ENCODE results near the gene DOCK1. TPM values are rescaled to one million over a fixed set of nuclear protein-coding genes. Genes with fewer than 3 reads are reported as not detected.

DOCK1 gene
- total RNA-seq, 2 donors from 2014 or later = 41.2 to 56.0 TPM

GRCh38 chr10:126921162-126921561 is 15.9 kb downstream of the DOCK1 start:
- Histone ChIP-seq H3K27me3 (replicated peaks; ENCODE audit: insufficient read depth) (no peaks in the 10 kb centered on the region), H3K4me3 (no peak overlapping the region), H3K36me3 (no peaks in the 10 kb centered on the region), H3K4me1 (replicated peaks) (peaks cover 7% of the 10 kb centered on the region), H3K27ac (no peak overlapping the region), H3K9me3 (no peaks in the 10 kb centered on the region)
- intact Hi-C loops (cut with DNase I) = no loop called here
- DNase-seq (ENCODE audit: low spot score) = no peak
- 90% methylated on average over 4 of the region's 4 CpGs for WGBS
- TF ChIP-seq POLR2A (IDR thresholded peaks at IDR 0.05) (no peak), POLR2AphosphoS5 (IDR thresholded peaks at IDR 0.05) (no peak)
- TF ChIP-seq, protein P1, sequence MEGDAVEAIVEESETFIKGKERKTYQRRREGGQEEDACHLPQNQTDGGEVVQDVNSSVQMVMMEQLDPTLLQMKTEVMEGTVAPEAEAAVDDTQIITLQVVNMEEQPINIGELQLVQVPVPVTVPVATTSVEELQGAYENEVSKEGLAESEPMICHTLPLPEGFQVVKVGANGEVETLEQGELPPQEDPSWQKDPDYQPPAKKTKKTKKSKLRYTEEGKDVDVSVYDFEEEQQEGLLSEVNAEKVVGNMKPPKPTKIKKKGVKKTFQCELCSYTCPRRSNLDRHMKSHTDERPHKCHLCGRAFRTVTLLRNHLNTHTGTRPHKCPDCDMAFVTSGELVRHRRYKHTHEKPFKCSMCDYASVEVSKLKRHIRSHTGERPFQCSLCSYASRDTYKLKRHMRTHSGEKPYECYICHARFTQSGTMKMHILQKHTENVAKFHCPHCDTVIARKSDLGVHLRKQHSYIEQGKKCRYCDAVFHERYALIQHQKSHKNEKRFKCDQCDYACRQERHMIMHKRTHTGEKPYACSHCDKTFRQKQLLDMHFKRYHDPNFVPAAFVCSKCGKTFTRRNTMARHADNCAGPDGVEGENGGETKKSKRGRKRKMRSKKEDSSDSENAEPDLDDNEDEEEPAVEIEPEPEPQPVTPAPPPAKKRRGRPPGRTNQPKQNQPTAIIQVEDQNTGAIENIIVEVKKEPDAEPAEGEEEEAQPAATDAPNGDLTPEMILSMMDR (IDR thresholded peaks at IDR 0.05) = no peak

DNA sequence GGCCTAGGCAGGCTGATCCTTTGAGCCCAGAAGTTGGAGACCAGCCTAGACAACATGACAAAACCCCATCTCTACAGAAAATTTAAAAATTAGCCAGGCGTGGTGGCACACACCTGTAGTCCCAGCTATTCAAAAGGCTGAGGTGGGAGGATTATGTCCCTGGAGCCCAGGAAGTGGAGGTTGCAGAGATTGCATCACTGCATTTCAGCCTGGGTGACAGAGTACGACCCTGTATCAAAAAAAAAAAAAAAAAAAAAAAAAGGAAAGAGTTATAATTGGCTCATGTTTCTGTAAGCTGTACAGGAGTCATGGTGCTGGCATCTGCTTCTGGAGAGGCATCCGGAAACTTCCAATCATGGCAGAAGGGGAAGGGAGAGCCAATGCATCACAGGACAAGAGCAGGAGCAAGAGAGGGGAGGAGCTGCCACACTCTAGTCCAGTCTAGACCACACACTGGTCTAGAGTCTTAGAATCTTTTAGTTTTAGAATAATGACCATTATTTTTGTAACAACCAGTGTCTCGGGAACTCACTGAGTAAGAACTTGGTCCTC is 16.8 kb downstream of the DOCK1 start:
- no peak for DNase-seq (ENCODE audit: low spot score)
- H3K4me1 ChIP-seq (replicated peaks) = peaks cover 7% of the 10 kb centered on the region
- intact Hi-C loops (cut with DNase I) = no loop called here

GRCh38 chr10:126924180-126924914 is 19.1 kb downstream of the DOCK1 start:
- Histone ChIP-seq H3K9me3 (no peaks in the 10 kb centered on the region), H3K27me3 (replicated peaks; ENCODE audit: insufficient read depth) (no peaks in the 10 kb centered on the region), H3K4me3 (no peak overlapping the region), H3K4me1 (replicated peaks) (no peaks in the 10 kb centered on the region), H3K27ac (no peak overlapping the region), H3K36me3 (no peaks in the 10 kb centered on the region)
- 44% methylated on average over 6 of the region's 6 CpGs for WGBS
- no peak for DNase-seq (ENCODE audit: low spot score)
- no peak for TF ChIP-seq POLR2A (IDR thresholded peaks at IDR 0.05)
- no peak for TF ChIP-seq POLR2AphosphoS5 (IDR thresholded peaks at IDR 0.05)
- TF ChIP-seq, protein P1 (IDR thresholded peaks at IDR 0.05) = no peak
- intact Hi-C loops (cut with DNase I) = no loop called here

More for the DNA sequence above, 16.8 kb downstream of the DOCK1 start:
- H3K27me3 ChIP-seq (replicated peaks; ENCODE audit: insufficient read depth) = no peaks in the 10 kb centered on the region
- H3K36me3 ChIP-seq = no peaks in the 10 kb centered on the region
- no peak overlapping the region for H3K4me3 ChIP-seq
- no peaks in the 10 kb centered on the region for H3K9me3 ChIP-seq
- H3K27ac ChIP-seq = no peak overlapping the region
- WGBS = 86% methylated on average over 4 of the region's 4 CpGs
- TF ChIP-seq POLR2A (IDR thresholded peaks at IDR 0.05) (no peak), POLR2AphosphoS5 (IDR thresholded peaks at IDR 0.05) (no peak)
- TF ChIP-seq, protein P1 (IDR thresholded peaks at IDR 0.05) = no peak

GRCh38 chr10:126924915-126925300 is 19.7 kb downstream of the DOCK1 start:
- H3K27ac ChIP-seq = no peak overlapping the region
- H3K4me1 ChIP-seq (replicated peaks) = no peaks in the 10 kb centered on the region
- intact Hi-C loops (cut with DNase I) = no loop called here
- no peaks in the 10 kb centered on the region for H3K9me3 ChIP-seq
- H3K36me3 ChIP-seq = no peaks in the 10 kb centered on the region
- TF ChIP-seq POLR2A (IDR thresholded peaks at IDR 0.05) = no peak
- TF ChIP-seq POLR2AphosphoS5 (IDR thresholded peaks at IDR 0.05) = peak; percentile 33
- no peak for DNase-seq (ENCODE audit: low spot score)
- no peak overlapping the region for H3K4me3 ChIP-seq
- WGBS = 25% methylated on average over 3 of the region's 3 CpGs
- H3K27me3 ChIP-seq (replicated peaks; ENCODE audit: insufficient read depth) = no peaks in the 10 kb centered on the region

GRCh38 chr10:126926568-126926967 is 21.3 kb downstream of the DOCK1 start:
- Histone ChIP-seq H3K9me3 (no peaks in the 10 kb centered on the region), H3K4me3 (no peak overlapping the region), H3K27me3 (replicated peaks; ENCODE audit: insufficient read depth) (no peaks in the 10 kb centered on the region), H3K27ac (no peak overlapping the region), H3K4me1 (replicated peaks) (no peaks in the 10 kb centered on the region), H3K36me3 (no peaks in the 10 kb centered on the region)
- intact Hi-C loops (cut with DNase I) = no loop called here
- 83% methylated on average over 8 of the region's 8 CpGs for WGBS
- no peak for TF ChIP-seq POLR2A (IDR thresholded peaks at IDR 0.05)
- no peak for DNase-seq (ENCODE audit: low spot score)

GRCh38 chr10:126927799-126928198 is 22.6 kb downstream of the DOCK1 start:
- H3K4me1 ChIP-seq (replicated peaks) = no peaks in the 10 kb centered on the region
- H3K27me3 ChIP-seq (replicated peaks; ENCODE audit: insufficient read depth) = no peaks in the 10 kb centered on the region
- H3K27ac ChIP-seq = no peak overlapping the region
- intact Hi-C loops (cut with DNase I) = no loop called here
- WGBS = 91% methylated on average over 13 of the region's 13 CpGs
- H3K9me3 ChIP-seq = no peaks in the 10 kb centered on the region
- DNase-seq (ENCODE audit: low spot score) = no peak
- no peak for TF ChIP-seq POLR2AphosphoS5 (IDR thresholded peaks at IDR 0.05)
- TF ChIP-seq POLR2A (IDR thresholded peaks at IDR 0.05) = no peak
- TF ChIP-seq, protein P1 (IDR thresholded peaks at IDR 0.05) = no peak
- H3K36me3 ChIP-seq = no peaks in the 10 kb centered on the region
- H3K4me3 ChIP-seq = no peak overlapping the region
